Neuronal stem cell (in vitro differentiated cells): Measurements from ENCODE around the gene TRMT1.

Experiments
- DNase-seq: peaks from one replicate; pipeline ENCODE4 v3.0.0-alpha.2; 2013; ENCODE audit warnings: low spot score
- H2AFZ ChIP-seq: one replicate; pipeline ENCODE4 v1.6.1; 2013; ENCODE audit warnings: mild to moderate bottlenecking, low read length, inconsistent platforms
- H2AK5ac ChIP-seq: 2 replicates; pipeline ENCODE4 v1.6.1; 2013; ENCODE audit warnings: low read depth, mild to moderate bottlenecking, inconsistent platforms, low read length, moderate library complexity, mixed read lengths
- H2BK120ac ChIP-seq: 2 replicates; pipeline ENCODE4 v1.6.1; 2013; ENCODE audit warnings: low read depth, mild to moderate bottlenecking, inconsistent platforms, low read length, moderate library complexity, mixed read lengths
- H2BK12ac ChIP-seq: one replicate; pipeline ENCODE4 v1.6.1; 2013; ENCODE audit warnings: low read length, inconsistent platforms
- H2BK15ac ChIP-seq: 2 replicates; pipeline ENCODE4 v1.6.1; 2013; ENCODE audit warnings: mild to moderate bottlenecking, low read length, inconsistent platforms, mixed read lengths
- H2BK5ac ChIP-seq: one replicate; pipeline ENCODE4 v1.6.1; 2013; ENCODE audit warnings: inconsistent platforms, mild to moderate bottlenecking, low read length, moderate library complexity
- H3K14ac ChIP-seq: one replicate; pipeline ENCODE4 v1.6.1; 2013; ENCODE audit warnings: low read length, inconsistent platforms
- H3K18ac ChIP-seq: 2 replicates; pipeline ENCODE4 v1.6.1; 2013; ENCODE audit warnings: low read length, inconsistent platforms
- H3K23ac ChIP-seq: 2 replicates; pipeline ENCODE4 v1.6.1; 2013; ENCODE audit warnings: low read depth, mild to moderate bottlenecking, mixed read lengths, low read length, inconsistent platforms; ENCODE audit not compliant: poor library complexity
- H3K27ac ChIP-seq: replicated peaks from 3 replicates; pipeline ENCODE4 v1.5.1; 2013; ENCODE audit warnings: low read length, inconsistent platforms
- H3K27me3 ChIP-seq, 3 experiments: 2 replicates each; pipeline ENCODE4 v1.6.1; 2013; ENCODE audit warnings: low read length in 3 of 3, mild to moderate bottlenecking in 2 of 3, inconsistent platforms in 1 of 3, low read depth in 1 of 3, mixed read lengths in 1 of 3, moderate library complexity in 1 of 3; ENCODE audit not compliant: control insufficient read depth in 3 of 3, insufficient read depth in 3 of 3
- H3K36me3 ChIP-seq, 2 donors: replicated peaks in 1 of 2; 2 replicates each; pipeline ENCODE4 v1.6.1; 2013; ENCODE audit warnings: low read length in 2 of 2; ENCODE audit not compliant: control insufficient read depth in 2 of 2, insufficient read depth in 2 of 2
- H3K4ac ChIP-seq: 2 replicates; pipeline ENCODE4 v1.6.1; 2013; ENCODE audit warnings: inconsistent platforms, mild to moderate bottlenecking, low read length, moderate library complexity
- H3K4me1 ChIP-seq, 2 donors: 1 replicate in 1 of 2; 2 replicates in 1 of 2; pipeline ENCODE4 v1.6.1; 2013; ENCODE audit warnings: low read length in 2 of 2, low read depth in 1 of 2; ENCODE audit not compliant: control insufficient read depth in 2 of 2, insufficient read depth in 1 of 2
- H3K4me2 ChIP-seq: one replicate; pipeline ENCODE4 v1.6.1; 2013; ENCODE audit warnings: mild to moderate bottlenecking, low read length, inconsistent platforms; ENCODE audit not compliant: insufficient read depth, poor library complexity, severe bottlenecking
- H3K4me3 ChIP-seq, 2 donors: 2 replicates each; pipeline ENCODE4 v1.5.1; 2013; ENCODE audit warnings: low read length in 2 of 2, mild to moderate bottlenecking in 2 of 2, inconsistent platforms in 1 of 2, moderate library complexity in 1 of 2
- H3K79me1 ChIP-seq: one replicate; pipeline ENCODE4 v1.6.1; 2013; ENCODE audit warnings: low read depth, mild to moderate bottlenecking, inconsistent platforms, low read length, moderate library complexity
- H3K9ac ChIP-seq: one replicate; pipeline ENCODE4 v1.6.1; 2013; ENCODE audit warnings: mild to moderate bottlenecking, low read depth, low read length, inconsistent platforms; ENCODE audit not compliant: poor library complexity
- H3K9me3 ChIP-seq, 2 donors: replicated peaks in 1 of 2; 2 replicates each; pipeline versions ENCODE3 to v1.6.1; 2013; ENCODE audit warnings: low read length in 2 of 2, mild to moderate bottlenecking in 2 of 2, inconsistent platforms in 1 of 2, low read depth in 1 of 2, mixed read lengths in 1 of 2, moderate library complexity in 1 of 2; ENCODE audit not compliant: control insufficient read depth in 2 of 2, insufficient read depth in 1 of 2
- H4K8ac ChIP-seq: one replicate; pipeline ENCODE4 v1.6.1; 2013; ENCODE audit warnings: low read depth, mild to moderate bottlenecking, inconsistent platforms, low read length, moderate library complexity
- H4K91ac ChIP-seq: one replicate; pipeline ENCODE4 v1.6.1; 2013; ENCODE audit warnings: low read length, low read depth, mild to moderate bottlenecking, inconsistent platforms; ENCODE audit not compliant: poor library complexity
- WGBS, 2 donors: extraction: QIAGEN DNeasy Blood & Tissue Kit; methylation state at CpG; one replicate each; pipeline ENCODE4 v1.1.7; 2013; ENCODE audit warnings: missing lambda C conversion rate in 2 of 2, mixed read lengths in 1 of 2; ENCODE audit not compliant: insufficient read length in 2 of 2, insufficient replicate concordance in 1 of 2; ENCODE audit errors: extremely low coverage in 2 of 2; 5-methylcytosine and 5-hydroxymethylcytosine counted together

TRMT1 gene

GRCh38 chr19:13089139-13089856, 27.2 kb downstream of the TRMT1 start:
- no peaks in the 10 kb centered on the region for H3K9me3 ChIP-seq
- H3K9ac ChIP-seq = no peak overlapping the region
- WGBS, 2 donors = no CpG with 5 or more reads among the region's 5 CpGs
- H3K14ac ChIP-seq = no peak overlapping the region
- H3K36me3 ChIP-seq = no peaks in the 10 kb centered on the region
- no peak overlapping the region for H3K4me2 ChIP-seq
- H3K27ac ChIP-seq = no peak overlapping the region
- no peak overlapping the region for H2BK120ac ChIP-seq
- no peak for DNase-seq
- no peak overlapping the region for H3K4ac ChIP-seq
- H3K18ac ChIP-seq = no peak overlapping the region
- H4K91ac ChIP-seq = peak overlapping the region; percentile 1
- H4K8ac ChIP-seq = no peak overlapping the region
- H3K4me1 ChIP-seq = peaks cover 14 to 21% of the 10 kb centered on the region in 2 donors
- H2BK12ac ChIP-seq = peak overlapping the region; percentile 52
- H2BK5ac ChIP-seq = peak overlapping the region; percentile 4
- H2AFZ ChIP-seq = no peak overlapping the region
- peaks cover 0 to 90% (median 19%) of the 10 kb centered on the region in 3 experiments for H3K27me3 ChIP-seq
- no peaks in the 10 kb centered on the region for H3K79me1 ChIP-seq
- H2BK15ac ChIP-seq = no peak overlapping the region
- no peak overlapping the region for H3K23ac ChIP-seq
- no peak overlapping the region for H3K4me3 ChIP-seq
- peak overlapping the region; percentile 30 for H2AK5ac ChIP-seq

GRCh38 chr19:13087795-13088537, 28.6 kb downstream of the TRMT1 start:
- Histone ChIP-seq H3K27me3 (peaks cover 0 to 92% (median 14%) of the 10 kb centered on the region in 3 experiments), H3K9me3 (no peaks in the 10 kb centered on the region), H3K18ac (no peak overlapping the region), H3K79me1 (no peaks in the 10 kb centered on the region), H3K4me3 (no peak overlapping the region), H2BK12ac (no peak overlapping the region), H2AK5ac (no peak overlapping the region), H3K4ac (no peak overlapping the region), H2BK5ac (no peak overlapping the region), H4K8ac (no peak overlapping the region), H3K23ac (no peak overlapping the region), H4K91ac (no peak overlapping the region), H2AFZ (no peak overlapping the region), H2BK15ac (no peak overlapping the region), H3K4me2 (no peak overlapping the region), H3K36me3 (no peaks in the 10 kb centered on the region), H3K27ac (no peak overlapping the region), H3K4me1 (peaks cover 11 to 16% of the 10 kb centered on the region in 2 donors), H3K9ac (no peak overlapping the region), H3K14ac (no peak overlapping the region), H2BK120ac (no peak overlapping the region)
- DNase-seq = no peak
- no CpG with 5 or more reads among the region's 37 CpGs for WGBS, 2 donors

- Histone ChIP-seq H2BK15ac (no peak overlapping the region), H3K27ac (no peak overlapping the region), H3K23ac (no peak overlapping the region), H3K27me3 (peaks cover 0 to 91% (median 12%) of the 10 kb centered on the region in 3 experiments), H3K4ac (no peak overlapping the region), H3K36me3 (no peaks in the 10 kb centered on the region), H3K9me3 (no peaks in the 10 kb centered on the region), H3K18ac (no peak overlapping the region), H2BK5ac (no peak overlapping the region), H3K79me1 (no peaks in the 10 kb centered on the region), H3K4me2 (no peak overlapping the region), H3K14ac (no peak overlapping the region), H2BK120ac (no peak overlapping the region), H3K4me3 (no peak overlapping the region), H3K9ac (no peak overlapping the region), H2AFZ (no peak overlapping the region), H2AK5ac (no peak overlapping the region), H2BK12ac (no peak overlapping the region), H4K8ac (no peak overlapping the region), H4K91ac (no peak overlapping the region), H3K4me1 (peaks cover 13 to 17% of the 10 kb centered on the region in 2 donors)
- no peak for DNase-seq
- WGBS, 2 donors = no CpG with 5 or more reads among the region's 12 CpGs
These were observed 29.2 kb downstream of the TRMT1 start for GRCh38 chr19:13087295-13087694.

DNA sequence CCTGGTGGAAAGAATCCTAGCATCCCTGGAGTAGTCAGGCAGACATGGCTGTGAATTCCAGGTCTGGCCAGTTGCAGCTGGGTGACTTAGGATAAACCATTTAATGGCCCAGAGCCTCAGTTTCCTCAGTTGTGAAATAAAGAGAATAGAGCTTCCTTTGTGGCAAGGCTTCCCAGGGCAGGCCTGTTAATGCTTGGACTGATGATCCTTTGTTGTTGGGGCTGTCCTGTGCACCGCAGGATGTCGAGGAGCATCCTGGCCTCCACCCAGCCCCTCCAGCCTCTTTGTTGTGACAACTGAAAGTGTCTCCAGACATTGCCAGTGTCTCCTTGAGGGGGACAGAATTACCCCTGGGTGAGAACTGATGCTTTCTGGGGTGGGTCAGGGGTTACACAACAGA, 30.2 kb downstream of the TRMT1 start:
- H4K91ac ChIP-seq = no peak overlapping the region
- H3K23ac ChIP-seq = no peak overlapping the region
- DNase-seq = no peak
- no peak overlapping the region for H2AFZ ChIP-seq
- H3K4ac ChIP-seq = no peak overlapping the region
- no peak overlapping the region for H3K4me2 ChIP-seq
- no peak overlapping the region for H3K14ac ChIP-seq
- H3K36me3 ChIP-seq = no peaks in the 10 kb centered on the region
- H3K27ac ChIP-seq = no peak overlapping the region
- H3K9ac ChIP-seq = no peak overlapping the region
- no peaks in the 10 kb centered on the region for H3K9me3 ChIP-seq
- no peak overlapping the region for H2BK15ac ChIP-seq
- H2AK5ac ChIP-seq = no peak overlapping the region
- no peak overlapping the region for H3K4me3 ChIP-seq
- H2BK12ac ChIP-seq = no peak overlapping the region
- peaks cover 0 to 92% (median 6%) of the 10 kb centered on the region in 3 experiments for H3K27me3 ChIP-seq
- no CpG with 5 or more reads among the region's 2 CpGs for WGBS, 2 donors
- H3K18ac ChIP-seq = no peak overlapping the region
- H4K8ac ChIP-seq = no peak overlapping the region
- no peaks in the 10 kb centered on the region for H3K79me1 ChIP-seq
- H3K4me1 ChIP-seq = peaks cover 5 to 8% of the 10 kb centered on the region in 2 donors
- no peak overlapping the region for H2BK120ac ChIP-seq
- H2BK5ac ChIP-seq = no peak overlapping the region
